ENCODE measurements around the gene KCNIP1. TPM values are rescaled to one million over a fixed set of nuclear protein-coding genes. Genes with fewer than 3 reads are reported as not detected.

The KCNIP1 gene
- total RNA-seq, 2 experiments from 2014 or later: not detected

DNA sequence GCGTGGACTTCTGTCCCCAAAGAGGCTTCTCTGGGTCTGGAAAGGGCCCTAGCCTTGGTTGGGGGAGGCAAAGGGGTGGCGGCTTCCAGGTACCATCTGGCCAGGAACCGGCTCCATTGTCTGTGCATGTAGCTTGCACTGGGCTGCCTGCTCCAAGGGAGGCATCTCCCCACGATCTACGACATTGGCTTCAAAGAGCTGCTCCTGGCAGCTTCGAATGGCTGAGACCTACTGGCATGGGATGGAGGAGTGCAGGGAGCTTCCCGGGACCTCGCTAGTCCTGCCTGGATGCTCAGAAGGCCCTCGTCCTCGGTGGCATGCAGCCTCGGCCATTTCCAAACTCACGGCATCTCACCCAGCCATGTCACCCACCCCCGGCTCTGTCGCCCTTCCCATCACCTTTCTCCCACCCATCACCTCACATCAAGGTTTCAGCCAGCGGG is 137.8 kb downstream of the KCNIP1 start:
- Mint-ChIP-seq H3K9me3 (ENCODE audit: low read depth) (no peaks in the 10 kb centered on the region), H3K27me3 (peaks cover 19% of the 10 kb centered on the region), H3K4me3 (no peak overlapping the region), H3K4me1 (no peaks in the 10 kb centered on the region), H3K36me3 (ENCODE audit: low read depth) (no peaks in the 10 kb centered on the region), H3K27ac (no peak overlapping the region)
- no peak for DNase-seq
- intact Hi-C loops (cut with DNase I, micrococcal nuclease): no loop called here
- ChIA-PET POLR2A (no interaction called here), CTCF (interaction anchor here (0.7 to 1.7 kb wide), 4 partner anchors 31 to 201 kb away, joined by 3 to 4 read pairs (median 4); no protein-coding TSS in a partner anchor)
- no peak for ATAC-seq

- ChIA-PET POLR2A (no interaction called here), CTCF (interaction anchor here (0.7 to 1.7 kb wide), 5 partner anchors 14 to 201 kb away, joined by 3 to 4 read pairs (median 3); no protein-coding TSS in a partner anchor)
- DNase-seq (no peak), ATAC-seq (no peak)
- Mint-ChIP-seq H3K36me3 (ENCODE audit: low read depth) (no peaks in the 10 kb centered on the region), H3K4me1 (no peaks in the 10 kb centered on the region), H3K27ac (no peak overlapping the region), H3K4me3 (no peak overlapping the region), H3K27me3 (peaks cover 20% of the 10 kb centered on the region), H3K9me3 (ENCODE audit: low read depth) (no peaks in the 10 kb centered on the region)
- intact Hi-C loops (cut with DNase I, micrococcal nuclease): no loop called here
Observed at GRCh38 chr5:170642066-170642735, 138.4 kb downstream of the KCNIP1 start.

DNA sequence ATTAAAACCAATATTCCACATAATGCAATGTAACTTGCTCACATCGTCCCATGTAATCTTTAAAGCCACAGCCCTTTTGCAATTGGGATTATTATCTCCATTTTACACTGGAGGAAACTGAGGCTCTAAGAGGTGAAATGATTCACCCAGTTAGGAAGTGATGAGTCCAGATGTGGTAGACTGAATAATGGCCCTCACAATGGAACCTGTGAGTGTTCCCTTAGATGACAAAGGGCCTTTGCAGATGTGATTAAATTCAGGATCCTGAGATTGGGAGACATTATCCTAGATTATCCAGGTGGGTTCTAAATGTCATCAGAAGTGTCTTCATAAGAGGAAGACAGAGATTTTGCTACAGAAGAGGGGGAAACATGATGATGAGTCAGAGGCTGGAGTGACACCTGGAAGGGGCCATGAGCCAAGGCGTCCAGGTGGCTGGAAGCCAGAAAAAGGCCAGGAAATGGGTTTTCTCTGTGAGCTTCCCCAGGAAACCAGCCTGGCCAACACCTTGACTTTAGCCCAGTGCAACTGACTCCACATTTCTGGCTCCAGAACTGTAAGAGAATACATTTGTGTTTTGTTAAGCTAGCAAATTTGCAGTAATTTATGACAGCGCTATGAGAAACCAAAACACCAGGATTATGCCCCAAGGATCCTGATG is 139.1 kb downstream of the KCNIP1 start:
- Mint-ChIP-seq H3K9me3 (ENCODE audit: low read depth) (no peaks in the 10 kb centered on the region), H3K36me3 (ENCODE audit: low read depth) (no peaks in the 10 kb centered on the region), H3K27ac (no peak overlapping the region), H3K27me3 (peaks cover 21% of the 10 kb centered on the region), H3K4me1 (no peaks in the 10 kb centered on the region), H3K4me3 (no peak overlapping the region)
- ATAC-seq: no peak
- POLR2A ChIA-PET: no interaction called here
- intact Hi-C loops (cut with DNase I, micrococcal nuclease): no loop called here
- no peak for DNase-seq
- CTCF ChIA-PET: interaction anchor here (0.7 to 2.1 kb wide), 3 partner anchors 10 to 149 kb away, joined by 3 to 5 read pairs (median 4); no protein-coding TSS in a partner anchor

DNA sequence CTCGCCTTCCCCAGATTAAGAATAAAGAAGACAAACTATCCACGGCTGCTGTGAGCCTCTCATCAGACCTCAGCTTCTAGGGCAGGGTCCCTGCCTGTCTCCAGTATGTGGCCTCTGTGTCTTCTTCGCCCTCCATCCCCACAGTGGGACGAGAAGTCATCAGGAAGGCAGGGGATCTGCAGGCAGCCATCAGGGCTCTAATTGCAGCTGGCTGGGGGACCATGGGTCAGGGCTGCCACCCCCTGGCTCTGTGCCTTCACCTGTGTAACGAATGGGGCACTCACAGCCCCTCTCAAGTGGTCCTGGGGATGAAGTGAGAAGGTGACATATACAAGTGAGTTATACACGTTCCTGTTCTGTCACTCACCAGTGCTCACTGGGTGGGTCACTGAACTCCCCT is 139.8 kb downstream of the KCNIP1 start:
- Mint-ChIP-seq H3K27me3 (peaks cover 24% of the 10 kb centered on the region), H3K27ac (no peak overlapping the region), H3K4me1 (no peaks in the 10 kb centered on the region), H3K4me3 (no peak overlapping the region), H3K36me3 (ENCODE audit: low read depth) (no peaks in the 10 kb centered on the region), H3K9me3 (ENCODE audit: low read depth) (no peaks in the 10 kb centered on the region)
- POLR2A ChIA-PET: no interaction called here
- intact Hi-C loops (cut with DNase I, micrococcal nuclease): no loop called here
- ATAC-seq: no peak
- CTCF ChIA-PET: interaction anchor here (2.1 kb wide), 1 partner anchor 10 kb away, joined by 5 read pairs; no protein-coding TSS in a partner anchor
- DNase-seq: no peak

DNA sequence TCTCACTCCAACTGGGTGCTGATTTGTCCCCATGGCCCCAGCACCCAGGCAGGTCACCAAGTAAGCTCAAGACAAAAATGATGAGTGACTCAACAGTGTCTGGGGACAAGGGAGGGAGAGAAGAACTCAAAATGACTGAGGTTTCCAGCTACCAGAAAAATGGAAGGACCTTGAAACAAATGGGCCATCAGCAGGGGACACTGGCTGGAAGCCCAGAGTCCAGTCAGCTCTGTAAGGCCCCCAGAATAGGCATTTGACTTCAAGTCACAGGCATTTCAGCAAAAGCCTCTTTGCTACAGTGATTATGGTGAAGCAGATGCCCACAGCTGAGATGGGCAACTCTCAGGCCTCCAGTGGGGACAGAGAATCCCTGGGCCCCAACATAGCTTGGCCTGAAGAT is 140.7 kb downstream of the KCNIP1 start:
- CTCF ChIA-PET: interaction anchor here (0.6 to 2.1 kb wide), 2 partner anchors 11 to 257 kb away, joined by 3 to 5 read pairs; no protein-coding TSS in a partner anchor
- Mint-ChIP-seq H3K9me3 (ENCODE audit: low read depth) (no peaks in the 10 kb centered on the region), H3K36me3 (ENCODE audit: low read depth) (no peaks in the 10 kb centered on the region), H3K4me1 (no peaks in the 10 kb centered on the region), H3K27me3 (peaks cover 24% of the 10 kb centered on the region), H3K4me3 (no peak overlapping the region), H3K27ac (no peak overlapping the region)
- POLR2A ChIA-PET: no interaction called here
- no peak for ATAC-seq
- DNase-seq: no peak
- intact Hi-C loops (cut with DNase I, micrococcal nuclease): no loop called here

DNA sequence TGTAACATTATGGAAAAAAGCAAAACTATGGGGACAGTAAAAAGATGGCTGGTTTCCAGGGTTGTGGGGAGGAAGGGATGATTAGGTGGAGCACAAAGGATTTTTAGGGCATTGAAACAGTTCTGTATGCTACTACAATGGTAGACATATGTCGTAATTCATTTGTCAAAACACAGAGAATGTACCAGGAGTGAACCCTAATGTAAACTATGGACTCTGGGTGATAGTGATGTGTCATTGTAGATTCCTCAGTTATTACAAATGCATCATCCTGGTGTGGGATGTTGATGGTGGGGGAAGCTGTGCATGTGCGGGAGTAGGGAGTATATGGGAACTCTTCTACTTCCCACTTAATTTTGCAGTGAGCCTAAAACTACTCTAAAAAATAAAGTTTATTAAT is 144.7 kb downstream of the KCNIP1 start:
- no peak for DNase-seq
- Mint-ChIP-seq H3K27me3 (peaks cover 25% of the 10 kb centered on the region), H3K4me3 (no peak overlapping the region), H3K4me1 (no peaks in the 10 kb centered on the region), H3K27ac (no peak overlapping the region), H3K36me3 (ENCODE audit: low read depth) (no peaks in the 10 kb centered on the region), H3K9me3 (ENCODE audit: low read depth) (no peaks in the 10 kb centered on the region)
- POLR2A ChIA-PET: no interaction called here
- CTCF ChIA-PET: no interaction called here
- intact Hi-C loops (cut with DNase I, micrococcal nuclease): no loop called here
- ATAC-seq: no peak

- ATAC-seq (no peak), DNase-seq (no peak)
- no peak overlapping the region for H3K4me3 Mint-ChIP-seq
- POLR2A ChIA-PET: no interaction called here
- H3K4me1 Mint-ChIP-seq: no peaks in the 10 kb centered on the region
- intact Hi-C loops (cut with DNase I, micrococcal nuclease): no loop called here
- no peaks in the 10 kb centered on the region for H3K36me3 Mint-ChIP-seq (ENCODE audit: low read depth)
- CTCF ChIA-PET: interaction anchor here (1.3 kb wide), 1 partner anchor 12 kb away, joined by 4 read pairs; no protein-coding TSS in a partner anchor
- no peaks in the 10 kb centered on the region for H3K9me3 Mint-ChIP-seq (ENCODE audit: low read depth)
- peaks cover 15% of the 10 kb centered on the region for H3K27me3 Mint-ChIP-seq
- no peak overlapping the region for H3K27ac Mint-ChIP-seq
Observed at GRCh38 chr5:170650850-170651249, 147.0 kb downstream of the KCNIP1 start.

- no peak overlapping the region for H3K27ac Mint-ChIP-seq
- intact Hi-C loops (cut with DNase I, micrococcal nuclease): no loop called here
Observed at GRCh38 chr5:170651604-170652277, 147.9 kb downstream of the KCNIP1 start.

GRCh38 chr5:170655476-170655875 is 151.7 kb downstream of the KCNIP1 start:
- POLR2A ChIA-PET: no interaction called here
- CTCF ChIA-PET: interaction anchor here (0.6 kb wide), 1 partner anchor 13 kb away, joined by 3 read pairs; no protein-coding TSS in a partner anchor
- H3K4me1 Mint-ChIP-seq: no peaks in the 10 kb centered on the region
- no peak for DNase-seq
- H3K27ac Mint-ChIP-seq: no peak overlapping the region
- no peak for ATAC-seq
- no peaks in the 10 kb centered on the region for H3K9me3 Mint-ChIP-seq (ENCODE audit: low read depth)
- H3K4me3 Mint-ChIP-seq: no peak overlapping the region
- peaks cover 3% of the 10 kb centered on the region for H3K27me3 Mint-ChIP-seq
- intact Hi-C loops (cut with DNase I, micrococcal nuclease): no loop called here
- no peaks in the 10 kb centered on the region for H3K36me3 Mint-ChIP-seq (ENCODE audit: low read depth)

More at GRCh38 chr5:170651604-170652277, 147.9 kb downstream of the KCNIP1 start:
- DNase-seq: no peak
- no peaks in the 10 kb centered on the region for H3K36me3 Mint-ChIP-seq (ENCODE audit: low read depth)
- no peak for ATAC-seq
- H3K4me1 Mint-ChIP-seq: no peaks in the 10 kb centered on the region
- H3K4me3 Mint-ChIP-seq: no peak overlapping the region
- peaks cover 12% of the 10 kb centered on the region for H3K27me3 Mint-ChIP-seq
- ChIA-PET CTCF (interaction anchor here (0.9 to 1.3 kb wide), 2 partner anchors 13 kb away, joined by 3 to 4 read pairs; no protein-coding TSS in a partner anchor), POLR2A (no interaction called here)
- no peaks in the 10 kb centered on the region for H3K9me3 Mint-ChIP-seq (ENCODE audit: low read depth)

DNA sequence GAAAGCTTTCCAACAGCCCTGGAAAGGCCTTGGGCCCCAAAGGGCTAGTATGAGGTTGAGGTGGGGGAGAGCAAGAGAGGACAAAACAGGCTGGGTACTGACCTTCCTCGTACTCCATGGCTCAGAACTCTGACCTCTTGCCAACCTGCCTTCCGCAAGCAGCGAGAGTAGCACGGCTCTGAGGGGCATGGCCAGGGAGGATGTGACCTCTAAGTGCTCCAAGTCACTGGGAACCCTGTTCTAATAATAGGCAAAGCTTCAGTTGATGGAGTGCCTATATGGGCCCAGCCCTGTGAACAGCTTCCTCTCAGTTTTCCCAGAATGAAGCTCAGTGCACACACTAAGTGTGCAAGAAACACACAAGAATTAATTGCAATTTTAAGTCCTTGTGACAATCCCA is 152.1 kb downstream of the KCNIP1 start:
- Mint-ChIP-seq H3K9me3 (ENCODE audit: low read depth) (no peaks in the 10 kb centered on the region), H3K27ac (no peak overlapping the region), H3K4me1 (no peaks in the 10 kb centered on the region), H3K36me3 (ENCODE audit: low read depth) (no peaks in the 10 kb centered on the region), H3K27me3 (peaks cover 4% of the 10 kb centered on the region), H3K4me3 (no peak overlapping the region)
- CTCF ChIA-PET: interaction anchor here (0.6 to 0.9 kb wide), 2 partner anchors 13 to 22 kb away, joined by 3 read pairs; no protein-coding TSS in a partner anchor
- no peak for DNase-seq
- intact Hi-C loops (cut with DNase I, micrococcal nuclease): no loop called here
- POLR2A ChIA-PET: no interaction called here
- ATAC-seq: no peak

- ChIA-PET POLR2A (no interaction called here), CTCF (interaction anchor here (0.9 kb wide), 1 partner anchor 22 kb away, joined by 3 read pairs; no protein-coding TSS in a partner anchor)
- peaks cover 4% of the 10 kb centered on the region for H3K27me3 Mint-ChIP-seq
- H3K36me3 Mint-ChIP-seq (ENCODE audit: low read depth): no peaks in the 10 kb centered on the region
- no peak for DNase-seq
- H3K9me3 Mint-ChIP-seq (ENCODE audit: low read depth): no peaks in the 10 kb centered on the region
- no peaks in the 10 kb centered on the region for H3K4me1 Mint-ChIP-seq
- H3K27ac Mint-ChIP-seq: no peak overlapping the region
- no peak for ATAC-seq
- intact Hi-C loops (cut with DNase I, micrococcal nuclease): no loop called here
- no peak overlapping the region for H3K4me3 Mint-ChIP-seq
Observed at GRCh38 chr5:170656346-170656745, 152.5 kb downstream of the KCNIP1 start.

Data from activated CD4-positive, alpha-beta T cell treated with anti-CD3 and anti-CD28 coated beads for 36 hours (primary cell).